Right ventricle myocardium inferior (tissue), 1 donor: Measurements from ENCODE around the gene B3GALNT2. TPM values are rescaled to one million over a fixed set of nuclear protein-coding genes. Genes with fewer than 3 reads are reported as not detected.
"Not testable (repeated sequence)": the region's sequence is repeated elsewhere in the genome, so short reads cannot be mapped to it uniquely, and the experiment has no call there.

Experiments
- ATAC-seq: fragments of 200-7000 bp; cut with Tn5 transposase; one replicate; pipeline ENCODE4 v1.9.1; 2020; ENCODE audit warnings: mild to moderate bottlenecking, moderate library complexity
- DNase-seq: peaks from one replicate; pipeline ENCODE4 v3.0.0; 2021; ENCODE audit errors: missing footprints
- intact Hi-C: fragments of 100-400 bp; cut with DNase I; formaldehyde crosslinking; loops from one replicate; pipeline ENCODE4 v1.11.0; 2022
- total RNA-seq: library from RNA; stranded (reverse); fragmentation: NEBNext Ultra II Directional; extraction: Animal tissue kit (Norgen Biotek cat#: 25700); gene quantifications from one replicate; pipeline ENCODE4 v1.2.1, GENCODE V29; 2021
- donor health status: DM: no; HTN: yes; CAD: no; lungs with severe emphysema.

The B3GALNT2 gene
- total RNA-seq, 1 donor from 2014 or later, result 21.4 TPM

DNA sequence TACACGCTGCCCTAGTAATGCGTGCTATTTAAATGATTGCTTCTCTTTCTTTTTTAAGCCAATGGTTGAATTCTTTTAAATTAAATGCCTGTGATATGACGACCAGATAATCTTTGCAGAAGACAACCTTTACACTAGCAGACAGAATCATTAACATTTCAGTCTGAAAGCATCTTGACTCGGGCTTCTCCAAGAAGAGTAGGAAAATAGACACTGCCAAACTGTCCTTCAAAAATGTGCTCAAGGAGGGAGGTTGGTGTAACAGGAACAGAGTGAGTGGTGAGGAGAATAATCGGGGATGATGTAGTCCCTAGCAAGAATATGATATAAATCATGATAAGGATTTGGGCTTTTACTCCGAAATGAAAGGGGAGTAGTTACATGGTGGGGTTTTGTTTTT is 6.6 kb upstream of the B3GALNT2 start:
- intact Hi-C loops, result loop anchor here (5.0 kb wide), 1 partner anchor 461 kb away; no protein-coding TSS in a partner anchor
- DNase-seq, result no peak
- ATAC-seq, result no peak

DNA sequence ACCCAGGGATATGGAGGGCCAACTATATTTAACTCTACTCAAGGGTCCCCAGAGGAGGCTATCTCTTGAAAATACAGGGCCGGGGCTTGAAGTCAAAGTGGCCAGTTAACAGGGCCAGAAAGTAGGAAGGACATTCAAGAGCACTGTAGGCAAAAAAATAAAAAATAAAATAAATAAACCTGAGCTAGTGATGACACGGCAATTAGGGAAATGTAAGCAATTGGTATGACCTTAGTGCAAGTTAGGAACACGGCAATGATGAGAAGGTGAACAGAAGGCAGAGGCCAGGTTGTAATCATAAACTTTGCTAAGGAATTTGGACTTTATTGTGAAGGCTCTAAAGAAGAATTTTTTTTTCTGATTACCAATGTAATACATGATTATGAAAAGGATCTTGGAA is 3.4 kb upstream of the B3GALNT2 start:
- DNase-seq, result no peak

GRCh38 chr1:235504494-235505222 is 406 bp upstream of the B3GALNT2 start:
- peak; percentile 95 for ATAC-seq
- intact Hi-C loops, result no loop called here

More for the DNA sequence above, 3.4 kb upstream of the B3GALNT2 start:
- intact Hi-C loops, result no loop called here
- no peak for ATAC-seq

GRCh38 chr1:235503403-235504121 is 690 bp downstream of the B3GALNT2 start:
- DNase-seq, result peak; percentile 86
- no peak for ATAC-seq
- intact Hi-C loops, result no loop called here

More at GRCh38 chr1:235504494-235505222, 406 bp upstream of the B3GALNT2 start:
- peak; percentile 100 for DNase-seq

GRCh38 chr1:235502601-235503402 is 1.4 kb downstream of the B3GALNT2 start:
- intact Hi-C loops, result no loop called here
- DNase-seq (no peak), ATAC-seq (no peak)

- ATAC-seq (no peak), DNase-seq (no peak)
- intact Hi-C loops, result no loop called here
Observed at GRCh38 chr1:235500971-235501540, 3.2 kb downstream of the B3GALNT2 start.

- intact Hi-C loops, result no loop called here
- ATAC-seq, result no peak
- no peak for DNase-seq
Observed at GRCh38 chr1:235495551-235495950, 8.7 kb downstream of the B3GALNT2 start.

- ATAC-seq (no peak), DNase-seq (no peak)
- intact Hi-C loops, result no loop called here
Observed at GRCh38 chr1:235495030-235495429, 9.2 kb downstream of the B3GALNT2 start.

DNA sequence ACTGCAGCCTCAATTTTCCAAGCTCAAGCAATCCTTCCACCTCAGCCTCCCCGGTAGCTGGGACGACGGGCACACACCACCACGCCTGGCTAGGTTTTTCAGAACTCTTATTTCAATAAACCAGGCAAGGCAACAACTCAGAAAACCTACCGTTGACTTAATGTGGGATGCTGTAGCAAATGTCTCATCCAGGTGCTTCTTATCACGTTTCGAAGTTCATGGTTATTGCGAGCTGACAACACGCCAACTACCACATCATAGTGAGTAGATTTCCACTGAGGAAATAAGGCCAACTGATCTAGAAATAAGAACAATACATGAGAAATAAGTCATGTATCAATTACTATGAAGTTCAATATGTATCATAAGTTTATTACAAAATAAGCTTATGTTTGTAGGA is 9.7 kb downstream of the B3GALNT2 start:
- DNase-seq (no peak), ATAC-seq (no peak)
- intact Hi-C loops, result no loop called here

- ATAC-seq, result no peak
- intact Hi-C loops, result no loop called here
- no peak for DNase-seq
Observed at GRCh38 chr1:235491644-235492043, 12.6 kb downstream of the B3GALNT2 start.

DNA sequence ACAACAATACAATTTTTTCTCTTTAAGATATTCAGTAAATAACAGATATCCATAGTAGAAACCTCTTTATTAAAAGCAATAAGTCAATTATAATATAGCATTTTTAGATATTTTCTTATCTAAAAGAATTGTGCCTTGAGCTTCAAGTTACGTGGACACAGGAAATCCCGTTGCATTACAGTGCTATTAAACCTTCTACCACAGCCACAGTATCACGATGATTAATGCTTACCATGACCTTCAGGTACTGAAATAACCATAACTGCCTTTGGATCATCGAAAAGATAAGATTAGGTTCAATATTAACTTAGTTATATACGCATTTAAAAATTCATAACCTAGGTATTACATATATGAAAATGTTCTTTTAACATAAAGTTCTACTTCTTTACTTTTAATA is 17.9 kb downstream of the B3GALNT2 start:
- DNase-seq (no peak), ATAC-seq (no peak)
- intact Hi-C loops, result no loop called here

GRCh38 chr1:235485558-235485957 is 18.7 kb downstream of the B3GALNT2 start:
- no peak for DNase-seq
- intact Hi-C loops, result no loop called here
- no peak for ATAC-seq

GRCh38 chr1:235483090-235483489 is 21.2 kb downstream of the B3GALNT2 start:
- DNase-seq (no peak), ATAC-seq (no peak)
- intact Hi-C loops, result no loop called here

GRCh38 chr1:235473806-235474205 is 30.4 kb downstream of the B3GALNT2 start:
- DNase-seq (no peak), ATAC-seq (no peak)
- intact Hi-C loops, result no loop called here

DNA sequence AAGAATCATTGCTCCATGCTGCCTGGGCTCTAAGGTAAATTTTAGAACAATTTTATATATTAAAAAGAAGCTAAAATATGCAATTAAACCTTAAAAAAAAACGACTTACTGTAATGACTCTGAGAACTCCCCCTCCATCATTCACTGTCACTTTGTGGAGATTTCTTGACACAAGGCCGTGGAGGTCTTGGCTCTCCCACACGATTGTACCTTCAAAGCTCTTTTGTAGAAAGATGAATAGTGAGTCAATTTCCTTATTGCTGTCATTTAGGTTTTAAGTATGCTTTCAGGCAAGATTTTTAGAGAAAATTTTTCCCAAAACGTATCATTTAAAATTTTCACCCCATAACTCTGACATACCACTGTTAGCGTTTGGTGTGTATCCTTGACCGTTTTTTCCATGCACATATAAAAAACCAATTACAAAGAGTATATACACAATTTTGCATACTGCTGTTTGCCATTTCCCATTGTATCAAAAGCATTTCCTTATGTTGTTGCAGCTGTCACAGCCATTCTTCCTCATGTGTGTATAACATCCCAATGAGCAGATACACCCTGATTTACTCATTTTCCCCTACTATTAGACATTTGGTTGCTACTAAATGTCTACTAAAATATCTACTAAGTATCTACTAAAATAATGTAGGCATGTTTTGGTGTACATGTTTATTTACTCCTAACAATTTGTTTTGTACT is 33.4 kb downstream of the B3GALNT2 start:
- ATAC-seq (no peak), DNase-seq (no peak)
- intact Hi-C loops, result no loop called here

DNA sequence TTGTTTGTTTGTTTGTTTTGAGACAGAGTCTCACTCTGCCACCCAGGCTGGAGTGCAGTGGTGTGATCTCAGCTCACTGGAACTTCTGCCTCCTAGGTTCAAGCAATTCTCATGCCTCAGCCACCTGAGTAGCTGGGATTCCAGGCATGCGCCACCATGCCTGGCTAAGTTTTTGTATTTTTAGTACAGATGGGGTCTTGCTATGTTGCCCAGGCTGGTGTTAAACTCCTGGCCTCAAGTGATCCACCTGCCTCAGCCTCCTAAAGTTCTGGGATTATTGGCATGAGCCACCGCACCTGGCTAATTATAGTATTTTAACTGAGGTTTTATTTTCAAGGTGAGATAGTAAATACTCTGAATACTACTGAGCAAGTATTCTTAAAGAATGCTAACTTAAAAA is 34.4 kb downstream of the B3GALNT2 start:
- intact Hi-C loops, DNase-seq, ATAC-seq: not testable (repeated sequence)

DNA sequence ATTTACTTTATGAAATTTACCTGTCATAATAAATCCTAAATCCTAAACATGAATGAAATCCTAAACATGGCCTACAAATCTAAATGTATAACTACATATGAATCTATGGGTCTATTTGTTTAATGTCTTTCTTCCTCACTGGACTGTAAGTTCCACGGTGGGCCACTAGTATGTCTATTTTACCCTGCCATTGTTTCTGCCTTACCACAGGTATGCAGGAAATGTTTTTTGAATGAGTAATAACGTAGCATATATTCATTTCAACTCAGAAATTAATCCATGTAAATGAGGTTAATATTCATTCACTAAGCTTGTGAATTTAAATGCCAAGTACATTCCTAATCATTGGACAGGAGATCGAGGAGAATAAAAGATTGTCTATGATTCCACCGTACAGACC is 35.3 kb downstream of the B3GALNT2 start:
- no peak for ATAC-seq

DNA sequence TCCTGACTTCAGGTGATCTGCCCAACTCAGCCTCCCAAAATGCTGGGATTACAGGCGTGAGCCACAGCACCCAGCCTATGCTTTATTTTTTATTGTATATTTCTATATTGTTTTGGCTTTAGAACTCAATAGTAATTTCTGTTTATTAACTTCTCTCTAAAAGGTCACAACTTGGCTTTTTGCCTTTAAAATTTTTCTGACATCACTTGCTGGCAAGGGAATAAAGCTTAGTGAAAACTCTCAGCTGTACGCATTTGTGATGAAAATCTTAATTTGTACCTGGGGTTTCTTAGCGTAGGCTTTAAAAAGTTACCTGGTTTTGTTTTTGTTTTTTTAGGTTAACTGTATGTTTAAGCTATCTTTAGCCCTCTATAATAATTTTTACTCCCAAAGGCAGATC is 36.2 kb downstream of the B3GALNT2 start:
- intact Hi-C loops, result no loop called here
- ATAC-seq (no peak), DNase-seq (no peak)

More for the DNA sequence above, 35.3 kb downstream of the B3GALNT2 start:
- intact Hi-C loops, result no loop called here
- DNase-seq, result no peak

DNA sequence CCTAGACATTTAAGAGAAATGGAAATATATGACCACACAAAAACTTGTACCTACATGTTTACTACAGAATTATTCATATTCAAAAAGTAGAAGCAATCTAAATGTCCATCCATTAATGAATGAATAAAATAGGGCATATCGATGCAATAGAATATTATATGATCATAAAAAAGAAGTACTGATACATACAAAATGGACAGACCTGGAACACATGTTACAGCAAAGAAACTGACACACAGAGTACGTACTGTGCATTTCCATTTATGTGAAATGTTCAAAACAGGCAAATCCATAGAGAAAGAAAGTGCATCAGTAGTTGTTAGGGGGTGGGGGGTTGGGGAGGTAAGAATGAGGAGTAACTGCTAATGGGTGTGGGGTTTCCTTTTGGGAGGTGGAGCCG is 39.2 kb downstream of the B3GALNT2 start:
- no peak for ATAC-seq
- intact Hi-C loops, result no loop called here
- no peak for DNase-seq
